Uterus (tissue), 4 donors: ENCODE data around the gene THAP5. TPM values are rescaled to one million over a fixed set of nuclear protein-coding genes. Genes with fewer than 3 reads are reported as not detected.
"Not testable (repeated sequence)": the region's sequence is repeated elsewhere in the genome, so short reads cannot be mapped to it uniquely, and the experiment has no call there.

Experiments used
- DNase-seq, 2 donors: peaks; one replicate each; pipeline ENCODE4 v3.0.0-alpha.2; 2019 to 2020
- H3K27ac ChIP-seq, 2 donors: fragments of 200-600 bp; sonication (generic); 1 replicate in 1 of 2; 2 replicates in 1 of 2; pipeline ENCODE4 v1.5.1; 2016 to 2018
- H3K27me3 ChIP-seq, 2 donors: fragments of 200-600 bp; sonication (generic); one replicate each; pipeline ENCODE4 v1.5.1; 2018 to 2019; ENCODE audit warnings: control low read depth in 1 of 2
- H3K36me3 ChIP-seq, 2 donors: fragments of 200-600 bp; sonication (generic); one replicate each; pipeline ENCODE4 v1.5.1; 2019; ENCODE audit warnings: control low read depth in 1 of 2
- H3K4me1 ChIP-seq, 2 donors: fragments of 200-600 bp; sonication (generic); one replicate each; pipeline ENCODE4 v1.5.1; 2018 to 2019; ENCODE audit warnings: control low read depth in 1 of 2
- H3K4me3 ChIP-seq, 2 donors: fragments of 200-600 bp; sonication (generic); 1 replicate in 1 of 2; 2 replicates in 1 of 2; pipeline ENCODE4 v1.5.1; 2018 to 2019; ENCODE audit warnings: mild to moderate bottlenecking in 1 of 2
- H3K9me3 ChIP-seq, 2 donors: fragments of 200-600 bp; sonication (generic); one replicate each; pipeline ENCODE4 v1.5.1; 2019; ENCODE audit warnings: control low read depth in 1 of 2
- POLR2A ChIP-seq, 2 donors: fragments of 450-650 bp; IDR thresholded peaks; one replicate each; pipeline ENCODE4 v1.6.1; 2016; ENCODE audit warnings: antibody characterized with exemption in 2 of 2, mild to moderate bottlenecking in 1 of 2, moderate library complexity in 1 of 2
- intact Hi-C: fragments of 100-400 bp; cut with DNase I; formaldehyde crosslinking; loops from one replicate; pipeline ENCODE4 v1.15.1; 2023; ENCODE audit warnings: low total_unique reads
- total RNA-seq, 4 donors: library from RNA; depleted of rRNA in 3 of 4; stranded (reverse); fragments of >200 nt in 3 of 4; gene quantifications; one replicate each; pipeline versions ENCODE4 v1.1.0 to v1.2.4, GENCODE V29; 2014 to 2023
- TF ChIP-seq, protein P1 (sequence below), 4 experiments: fragments of 200-600 bp in 2 of 4; fragments of 450-650 bp in 2 of 4; sonication (generic) in 2 of 4; IDR thresholded peaks; one replicate each; pipeline ENCODE4 v1.5.1; 2016 to 2019; ENCODE audit warnings: antibody characterized with exemption in 4 of 4, mild to moderate bottlenecking in 2 of 4, moderate library complexity in 1 of 4
- donor health status: DM: yes; HTN: yes; CAD: no.

Gene THAP5
- total RNA-seq, 4 donors from 2014 or later, result 21.0 to 55.6 (median 45.6) TPM

DNA sequence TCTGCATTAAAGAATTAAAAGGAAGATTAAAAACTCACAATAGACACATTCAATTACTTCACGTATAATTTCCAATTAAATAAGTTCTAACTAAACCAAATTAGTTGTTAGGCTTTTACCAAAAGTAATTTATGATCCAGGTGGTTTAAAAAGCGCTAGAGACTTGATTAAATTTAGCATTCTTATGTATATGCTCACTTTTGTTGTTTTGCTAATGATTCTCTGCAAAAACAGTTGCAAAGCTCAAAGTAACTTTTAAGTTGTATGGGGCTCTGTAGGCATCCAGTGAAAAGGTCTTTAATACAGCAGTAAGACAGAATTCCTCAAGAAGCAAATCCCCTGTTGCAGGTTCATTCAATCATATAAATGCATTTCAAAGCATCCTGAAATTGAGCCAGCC, 28.0 kb downstream of the THAP5 start:
- H3K27me3 ChIP-seq, result no peaks in the 10 kb centered on the region
- no peak for DNase-seq
- intact Hi-C loops, result no loop called here
- H3K9me3 ChIP-seq, result no peaks in the 10 kb centered on the region
- no peak overlapping the region for H3K4me3 ChIP-seq
- H3K27ac ChIP-seq, result no peak overlapping the region
- TF ChIP-seq, protein P1, sequence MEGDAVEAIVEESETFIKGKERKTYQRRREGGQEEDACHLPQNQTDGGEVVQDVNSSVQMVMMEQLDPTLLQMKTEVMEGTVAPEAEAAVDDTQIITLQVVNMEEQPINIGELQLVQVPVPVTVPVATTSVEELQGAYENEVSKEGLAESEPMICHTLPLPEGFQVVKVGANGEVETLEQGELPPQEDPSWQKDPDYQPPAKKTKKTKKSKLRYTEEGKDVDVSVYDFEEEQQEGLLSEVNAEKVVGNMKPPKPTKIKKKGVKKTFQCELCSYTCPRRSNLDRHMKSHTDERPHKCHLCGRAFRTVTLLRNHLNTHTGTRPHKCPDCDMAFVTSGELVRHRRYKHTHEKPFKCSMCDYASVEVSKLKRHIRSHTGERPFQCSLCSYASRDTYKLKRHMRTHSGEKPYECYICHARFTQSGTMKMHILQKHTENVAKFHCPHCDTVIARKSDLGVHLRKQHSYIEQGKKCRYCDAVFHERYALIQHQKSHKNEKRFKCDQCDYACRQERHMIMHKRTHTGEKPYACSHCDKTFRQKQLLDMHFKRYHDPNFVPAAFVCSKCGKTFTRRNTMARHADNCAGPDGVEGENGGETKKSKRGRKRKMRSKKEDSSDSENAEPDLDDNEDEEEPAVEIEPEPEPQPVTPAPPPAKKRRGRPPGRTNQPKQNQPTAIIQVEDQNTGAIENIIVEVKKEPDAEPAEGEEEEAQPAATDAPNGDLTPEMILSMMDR (IDR thresholded peaks at IDR 0.05), result no peak
- no peaks in the 10 kb centered on the region for H3K36me3 ChIP-seq
- H3K4me1 ChIP-seq, result no peaks in the 10 kb centered on the region

DNA sequence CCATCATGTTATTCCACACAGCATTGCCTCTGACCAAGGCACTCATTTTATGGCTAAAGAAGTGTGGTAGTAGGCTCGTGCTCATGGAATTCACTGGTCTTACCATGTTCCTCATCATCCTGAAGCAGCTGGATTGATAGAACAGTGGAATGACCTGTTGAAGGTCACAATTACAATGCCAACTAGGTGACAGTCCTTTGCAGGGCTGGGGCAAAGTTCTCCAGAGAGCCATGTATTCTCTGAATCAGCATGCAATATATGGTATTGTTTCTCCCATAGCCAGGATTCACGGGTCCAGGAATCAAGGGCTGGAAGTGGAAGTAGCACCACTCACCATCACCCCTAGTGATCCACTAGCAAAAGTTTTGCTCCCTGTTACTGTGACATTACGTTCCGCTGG, 30.8 kb downstream of the THAP5 start:
- H3K27ac ChIP-seq, H3K36me3 ChIP-seq, DNase-seq, H3K27me3 ChIP-seq, H3K4me3 ChIP-seq, intact Hi-C loops, H3K4me1 ChIP-seq, H3K9me3 ChIP-seq: not testable (repeated sequence)

DNA sequence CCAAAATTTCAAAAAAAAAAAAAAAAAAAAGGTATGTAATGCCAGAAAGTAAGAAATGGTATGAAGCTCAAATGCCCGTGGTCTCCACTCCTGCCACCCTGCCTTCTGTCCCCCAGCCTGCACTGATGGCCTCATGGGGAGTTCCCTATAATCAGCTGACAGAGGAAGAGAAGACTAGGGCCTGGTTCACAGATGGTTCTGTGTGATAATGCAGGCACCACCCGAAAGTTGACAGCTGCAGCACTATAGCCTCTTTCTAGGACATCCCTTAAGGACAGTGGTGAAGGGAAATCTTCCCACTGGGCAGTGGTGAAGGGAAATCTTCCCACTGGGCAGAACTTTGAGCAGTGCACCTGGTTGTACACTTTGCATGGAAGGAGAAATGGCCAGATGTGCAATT, 31.3 kb downstream of the THAP5 start:
- intact Hi-C loops, H3K36me3 ChIP-seq, H3K9me3 ChIP-seq, DNase-seq, H3K27ac ChIP-seq, H3K4me3 ChIP-seq, H3K27me3 ChIP-seq, H3K4me1 ChIP-seq: not testable (repeated sequence)

- H3K27ac ChIP-seq, result no peak overlapping the region
- H3K4me3 ChIP-seq, result no peak overlapping the region
- H3K4me1 ChIP-seq, result no peaks in the 10 kb centered on the region
- intact Hi-C loops, result no loop called here
- TF ChIP-seq, protein P1 (IDR thresholded peaks at IDR 0.05), result no peak
- TF ChIP-seq POLR2A (IDR thresholded peaks at IDR 0.05), result no peak
- H3K27me3 ChIP-seq, result no peaks in the 10 kb centered on the region
- no peaks in the 10 kb centered on the region for H3K36me3 ChIP-seq
- H3K9me3 ChIP-seq, result no peaks in the 10 kb centered on the region
- no peak for DNase-seq
These were observed 32.3 kb downstream of the THAP5 start for GRCh38 chr7:108537229-108537628.

DNA sequence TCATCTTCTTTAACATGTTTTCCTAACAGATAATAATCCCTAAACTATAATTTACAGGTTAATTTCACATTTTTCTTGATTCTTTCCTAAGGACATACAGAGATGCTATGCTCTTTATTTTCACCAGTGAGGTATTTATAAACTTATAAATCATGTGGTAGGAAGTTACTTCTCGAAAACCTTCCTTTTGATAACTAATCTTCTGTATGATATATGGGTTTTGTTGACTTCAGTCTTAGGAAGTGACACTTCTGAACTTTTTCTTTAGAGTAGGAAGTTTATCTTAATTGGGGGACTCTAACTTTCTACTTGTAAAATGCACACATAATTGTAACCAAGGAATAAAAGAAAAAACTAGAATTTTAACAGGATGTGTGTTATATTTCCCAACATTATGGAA, 33.8 kb downstream of the THAP5 start:
- H3K27ac ChIP-seq, result no peak overlapping the region
- no peaks in the 10 kb centered on the region for H3K36me3 ChIP-seq
- H3K4me1 ChIP-seq, result no peaks in the 10 kb centered on the region
- DNase-seq, result no peak
- H3K9me3 ChIP-seq, result no peaks in the 10 kb centered on the region
- TF ChIP-seq POLR2A (IDR thresholded peaks at IDR 0.05), result no peak
- TF ChIP-seq, protein P1 (IDR thresholded peaks at IDR 0.05), result no peak
- H3K27me3 ChIP-seq, result no peaks in the 10 kb centered on the region
- intact Hi-C loops, result no loop called here
- no peak overlapping the region for H3K4me3 ChIP-seq

- no peak for TF ChIP-seq POLR2A (IDR thresholded peaks at IDR 0.05)
- TF ChIP-seq, protein P1 (IDR thresholded peaks at IDR 0.05), result no peak
- Histone ChIP-seq H3K4me1 (no peaks in the 10 kb centered on the region), H3K9me3 (no peaks in the 10 kb centered on the region), H3K36me3 (no peaks in the 10 kb centered on the region), H3K27ac (no peak overlapping the region), H3K27me3 (no peaks in the 10 kb centered on the region), H3K4me3 (no peak overlapping the region)
- no peak for DNase-seq
- intact Hi-C loops, result no loop called here
These were observed 34.2 kb downstream of the THAP5 start for GRCh38 chr7:108535257-108535656.
